ENCODE results near the gene C1S. TPM values are rescaled to one million over a fixed set of nuclear protein-coding genes. Genes with fewer than 3 reads are reported as not detected.

The C1S gene
- total and polyA plus RNA-seq, 2 of the 4 experiments (the other 2 are of a cell fraction): 49.6 to 85.4 TPM

GRCh38 chr12:7108796-7109571 is 48.5 kb downstream of the C1S start, which contains the start of gene C1RL:
TSS of gene C1RL (minus strand) at chr12:7109214. CDS start at chr12:7109180, 34 bp downstream.
- CTCF ChIA-PET: interaction anchor here (0.6 to 2.1 kb wide), 8 partner anchors 10 to 164 kb away, joined by 3 to 9 read pairs (median 4); partner anchors contain the start of gene C1S
- Histone ChIP-seq H3K56ac (ENCODE audit: extremely low read depth, insufficient read depth, low read length) (peak within 1 kb of the TSS; percentile 94), H3K23ac (ENCODE audit: low read depth, low read length) (peak within 1 kb of the TSS; percentile 99), H3K9me1 (ENCODE audit: insufficient read depth, low read length) (0 out of 2 replicates have a peak, but pooled peaks cover 2% of the 10 kb centered on the region), H4K20me1 (ENCODE audit: insufficient read depth, low read length) (no peaks in the 10 kb centered on the region; the same call in 1 of the 2 replicates), H3K4me2 (ENCODE audit: low read depth, low read length) (peak within 1 kb of the TSS; percentile 96), H2AK5ac (ENCODE audit: low read depth, low read length) (peak within 1 kb of the TSS; percentile 95), H3K27me3 (ENCODE audit: control insufficient read depth, insufficient read depth, low read length) (no peaks in the 10 kb centered on the region), H2AFZ (replicated peaks; ENCODE audit: low read length, poor library complexity) (peak within 1 kb of the TSS; percentile 98), H2AK9ac (replicated peaks; ENCODE audit: low read depth, low read length, poor library complexity) (peak within 1 kb of the TSS; percentile 100), H2BK120ac (ENCODE audit: low read depth, low read length) (peak within 1 kb of the TSS; percentile 94), H3K27ac (ENCODE audit: insufficient read depth, low read length) (peak within 1 kb of the TSS; percentile 97), H2BK15ac (ENCODE audit: low read depth, low read length) (peak within 1 kb of the TSS; percentile 93; the same call in 2 of the 3 replicates), H3K4me3 (ENCODE audit: insufficient read depth, low read depth, low read length) (peak within 1 kb of the TSS; percentile 66), H3K9ac (ENCODE audit: low read depth, low read length) (peak within 1 kb of the TSS; percentile 98), H2BK5ac (ENCODE audit: low read depth, low read length, poor library complexity, severe bottlenecking) (peak within 1 kb of the TSS; percentile 97), H3K18ac (ENCODE audit: low read depth, low read length) (peak within 1 kb of the TSS; percentile 99), H2BK20ac (ENCODE audit: low read depth, low read length) (peak within 1 kb of the TSS; percentile 72), H3K4ac (ENCODE audit: low read depth, low read length) (peak within 1 kb of the TSS; percentile 100), H4K8ac (ENCODE audit: low read depth in 2 of 2, low read length in 2 of 2) (peak within 1 kb of the TSS; percentile 97 to 100), H3K9me3 (ENCODE audit: control insufficient read depth, insufficient read depth, low read length) (no peaks in the 10 kb centered on the region), H3K79me1 (ENCODE audit: low read depth in 1 of 2, low read length in 2 of 2) (peaks cover 24 to 53% of the 10 kb centered on the region in 2 experiments; a peak in 3 of 4 replicates), H3K36me3 (ENCODE audit: control insufficient read depth, insufficient read depth, low read length) (peaks cover 8% of the 10 kb centered on the region), H3K4me1 (ENCODE audit: control insufficient read depth, insufficient read depth, low read length) (peaks cover 5% of the 10 kb centered on the region; the same call in 1 of the 2 replicates), H4K5ac (ENCODE audit: low read depth, low read length) (peak within 1 kb of the TSS; percentile 97), H3K14ac (replicated peaks; ENCODE audit: low read depth, low read length) (peak within 1 kb of the TSS; percentile 100), H4K91ac (ENCODE audit: insufficient read depth, low read depth, low read length) (peak within 1 kb of the TSS; percentile 100)
- POLR2A ChIA-PET (ENCODE audit: unreplicated experiment): interaction anchor here (1.0 kb wide), 1 partner anchor 183 kb away, joined by 3 read pairs; no protein-coding TSS in a partner anchor
- BruUV-seq (replicated peaks): no TSS peak
- ATAC-seq (ENCODE audit: low read depth): peak; percentile 58
- intact Hi-C loops (cut with micrococcal nuclease) (loop anchor here (1.0 kb wide), 3 partner anchors 49 to 139 kb away; partner anchors contain the start of genes C1S, EMG1 and PHB2), dilution Hi-C loops (cut with HindIII; ENCODE audit: low sequenced_read_pairs, unreplicated experiment) (no loop called here), in situ Hi-C loops (cut with MboI; ENCODE audit: low sequenced_read_pairs) (no loop called here)
- WGBS, 2 experiments (ENCODE audit: extremely low coverage in 2 of 2, insufficient read length in 1 of 2): 0% methylated on average over 7 of the region's 23 CpGs; no CpG with 5 or more reads in 1 of the 2 experiments
- peak; percentile 77 for DNase-seq
- no peak for TF ChIP-seq CHD1 (IDR thresholded peaks at IDR 0.05; ENCODE audit: low read depth, low read length)
- 0 out of 2 replicates have a peak, but pooled peaks have one; percentile 53 for TF ChIP-seq MAZ (IDR thresholded peaks at IDR 0.05; ENCODE audit: borderline replicate concordance, low read depth, low read length)
- peak; percentile 79 for TF ChIP-seq RAD21 (IDR thresholded peaks at IDR 0.05; ENCODE audit: low read length)
- TF ChIP-seq ELK1 (IDR thresholded peaks at IDR 0.05; ENCODE audit: borderline replicate concordance, low read depth, low read length): no peak
- no peak for TF ChIP-seq BHLHE40 (IDR thresholded peaks at IDR 0.05; ENCODE audit: low read depth, low read length)
- TF ChIP-seq SMC3 (IDR thresholded peaks at IDR 0.05; ENCODE audit: low read depth, low read length): peak; percentile 86
- TF ChIP-seq FOS (IDR thresholded peaks at IDR 0.05; ENCODE audit: low read depth, low read length): no peak
- no peak for TF ChIP-seq USF2 (IDR thresholded peaks at IDR 0.05; ENCODE audit: low read depth, low read length)
- TF ChIP-seq MXI1 (IDR thresholded peaks at IDR 0.05; ENCODE audit: borderline replicate concordance, low read depth, low read length): no peak
- TF ChIP-seq POLR2A (IDR thresholded peaks at IDR 0.05; ENCODE audit: low read depth, low read length): peak; percentile 15; the same call in 1 of the 2 replicates
- TF ChIP-seq NFE2L2 (IDR thresholded peaks at IDR 0.05; ENCODE audit: low read depth, low read length): peak; percentile 16; the same call in 1 of the 2 replicates
- TF ChIP-seq MAFK (IDR thresholded peaks at IDR 0.05; ENCODE audit: low read depth, low read length): no peak
- peak; percentile 97 for TF ChIP-seq CEBPB (IDR thresholded peaks at IDR 0.05; ENCODE audit: low read depth, low read length)
- no peak for TF ChIP-seq RCOR1 (IDR thresholded peaks at IDR 0.05; ENCODE audit: insufficient replicate concordance, low read length)
- no peak for TF ChIP-seq RFX5 (IDR thresholded peaks at IDR 0.05; ENCODE audit: low read depth, low read length)

All from IMR-90 (cell line).